Coronary artery (tissue), 2 donors: ENCODE results near the gene MYL5.

Experiments used
- DNase-seq: peaks from one replicate; pipeline ENCODE4 v3.0.0-alpha.2; 2017; ENCODE audit warnings: low spot score
- H3K27ac ChIP-seq, 2 donors: fragments of 200-600 bp; sonication (generic); one replicate each; pipeline ENCODE4 v1.5.1; 2016 to 2019
- H3K4me3 ChIP-seq: fragments of 200-600 bp; sonication (generic); 2 replicates; pipeline ENCODE4 v1.5.1; 2016; ENCODE audit warnings: mild to moderate bottlenecking, moderate library complexity
- CTCF ChIP-seq: fragments of 200-600 bp; sonication (generic); IDR thresholded peaks from one replicate; pipeline ENCODE4 v1.5.1; 2019; ENCODE audit warnings: antibody characterized with exemption

Gene MYL5

GRCh38 chr4:718460-718859 lies 44.1 kb downstream of the MYL5 start:
- DNase-seq, result no peak
- no peak for TF ChIP-seq CTCF
- Histone ChIP-seq H3K4me3 (no peak overlapping the region), H3K27ac (no peak overlapping the region)

GRCh38 chr4:720111-720860 lies 45.9 kb downstream of the MYL5 start:
- TF ChIP-seq CTCF, result no peak
- no peak overlapping the region for H3K27ac ChIP-seq
- no peak for DNase-seq
- H3K4me3 ChIP-seq, result no peak overlapping the region

GRCh38 chr4:721261-722168 lies 47.2 kb downstream of the MYL5 start:
- no peak for DNase-seq

GRCh38 chr4:722169-722725 lies 47.9 kb downstream of the MYL5 start:
- Histone ChIP-seq H3K27ac (no peak overlapping the region), H3K4me3 (no peak overlapping the region)
- no peak for DNase-seq
- TF ChIP-seq CTCF, result no peak

More at GRCh38 chr4:721261-722168, 47.2 kb downstream of the MYL5 start:
- no peak for TF ChIP-seq CTCF
- Histone ChIP-seq H3K27ac (peak overlapping the region in 1 of 2 donors; percentile 11), H3K4me3 (no peak overlapping the region)

- no peak for TF ChIP-seq CTCF
- Histone ChIP-seq H3K27ac (no peak overlapping the region), H3K4me3 (no peak overlapping the region)
- no peak for DNase-seq
Measured at GRCh38 chr4:722851-723360, 48.6 kb downstream of the MYL5 start.

- Histone ChIP-seq H3K27ac (no peak overlapping the region), H3K4me3 (no peak overlapping the region)
- TF ChIP-seq CTCF, result no peak
- DNase-seq, result no peak
Measured at GRCh38 chr4:723751-724530, 49.6 kb downstream of the MYL5 start.
